ENCODE results near the gene HSD17B13.
"Not testable (repeated sequence)": the region's sequence is repeated elsewhere in the genome, so short reads cannot be mapped to it uniquely, and the experiment has no call there.

The HSD17B13 gene

GRCh38 chr4:87342872-87343271 is 20.2 kb upstream of the HSD17B13 start:
- DNase-seq (ENCODE audit: insufficient read length): no peak
- no peak for TF ChIP-seq TAF1 (IDR thresholded peaks at IDR 0.05; ENCODE audit: borderline replicate concordance, low read depth, low read length)
- no peak for TF ChIP-seq POLR2A (IDR thresholded peaks at IDR 0.05; ENCODE audit: low read depth, low read length)
- no peak for TF ChIP-seq POLR2AphosphoS5 (IDR thresholded peaks at IDR 0.05; ENCODE audit: low read depth, low read length)
- no peak for FAIRE-seq

- DNase-seq (ENCODE audit: insufficient read length); FAIRE-seq: not testable (repeated sequence)
Observed at GRCh38 chr4:87341954-87342635, 19.4 kb upstream of the HSD17B13 start.

GRCh38 chr4:87339440-87339839 is 16.8 kb upstream of the HSD17B13 start:
- no peak for DNase-seq (ENCODE audit: insufficient read length)
- TF ChIP-seq POLR2AphosphoS5 (IDR thresholded peaks at IDR 0.05; ENCODE audit: low read depth, low read length): no peak
- no peak for TF ChIP-seq POLR2A (IDR thresholded peaks at IDR 0.05; ENCODE audit: low read depth, low read length)
- no peak for TF ChIP-seq TAF1 (IDR thresholded peaks at IDR 0.05; ENCODE audit: borderline replicate concordance, low read depth, low read length)

DNA sequence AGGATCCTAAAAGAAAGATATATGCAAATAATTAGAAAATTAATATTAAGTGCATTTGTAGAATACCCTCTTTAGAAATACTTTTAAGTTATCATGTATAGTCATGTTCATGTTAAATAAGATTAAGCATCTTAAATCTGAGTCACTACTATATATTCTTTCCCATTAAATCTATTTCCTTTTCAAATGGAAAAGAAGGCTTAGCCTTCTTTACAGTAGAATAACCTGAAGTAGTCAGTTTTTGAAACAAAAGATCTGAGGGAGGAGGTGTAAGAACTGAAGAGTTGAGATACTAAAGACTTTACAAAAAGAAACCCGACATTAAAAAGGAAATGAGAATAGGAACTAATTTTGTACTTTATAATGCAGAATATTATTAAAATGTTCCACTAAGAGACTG is 14.7 kb upstream of the HSD17B13 start:
- FAIRE-seq (no peak), DNase-seq (ENCODE audit: insufficient read length) (no peak)
- TF ChIP-seq POLR2AphosphoS5 (IDR thresholded peaks at IDR 0.05; ENCODE audit: low read depth, low read length) (no peak), POLR2A (IDR thresholded peaks at IDR 0.05; ENCODE audit: low read depth, low read length) (no peak), TAF1 (IDR thresholded peaks at IDR 0.05; ENCODE audit: borderline replicate concordance, low read depth, low read length) (no peak)

More at GRCh38 chr4:87339440-87339839, 16.8 kb upstream of the HSD17B13 start:
- no peak for FAIRE-seq

GRCh38 chr4:87333267-87333666 is 10.6 kb upstream of the HSD17B13 start:
- no peak for TF ChIP-seq POLR2A (IDR thresholded peaks at IDR 0.05; ENCODE audit: low read depth, low read length)
- no peak for DNase-seq (ENCODE audit: insufficient read length)
- FAIRE-seq: no peak

DNA sequence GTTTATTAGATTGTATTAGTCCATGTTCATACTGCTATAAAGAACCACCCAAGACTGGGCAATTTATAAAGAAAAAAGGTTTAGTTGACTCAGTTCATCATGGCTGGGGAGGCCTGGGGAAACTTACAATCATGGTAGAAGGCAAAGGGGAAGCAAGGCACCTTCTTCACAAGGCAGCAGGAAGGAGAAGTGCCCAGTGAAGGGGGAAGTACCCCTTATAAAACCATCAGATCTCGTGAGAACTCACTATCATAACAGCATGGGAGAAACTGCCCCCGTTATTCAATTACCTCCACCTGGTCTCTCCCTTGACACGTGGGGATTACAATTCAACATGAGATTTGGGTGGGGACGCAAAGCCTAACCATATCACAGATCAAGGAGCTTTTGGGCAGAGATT is 8.1 kb upstream of the HSD17B13 start:
- FAIRE-seq (no peak), DNase-seq (ENCODE audit: insufficient read length) (no peak)
- TF ChIP-seq TAF1 (IDR thresholded peaks at IDR 0.05; ENCODE audit: borderline replicate concordance, low read depth, low read length) (no peak), POLR2A (IDR thresholded peaks at IDR 0.05; ENCODE audit: low read depth, low read length) (no peak), POLR2AphosphoS5 (IDR thresholded peaks at IDR 0.05; ENCODE audit: low read depth, low read length) (no peak)

DNA sequence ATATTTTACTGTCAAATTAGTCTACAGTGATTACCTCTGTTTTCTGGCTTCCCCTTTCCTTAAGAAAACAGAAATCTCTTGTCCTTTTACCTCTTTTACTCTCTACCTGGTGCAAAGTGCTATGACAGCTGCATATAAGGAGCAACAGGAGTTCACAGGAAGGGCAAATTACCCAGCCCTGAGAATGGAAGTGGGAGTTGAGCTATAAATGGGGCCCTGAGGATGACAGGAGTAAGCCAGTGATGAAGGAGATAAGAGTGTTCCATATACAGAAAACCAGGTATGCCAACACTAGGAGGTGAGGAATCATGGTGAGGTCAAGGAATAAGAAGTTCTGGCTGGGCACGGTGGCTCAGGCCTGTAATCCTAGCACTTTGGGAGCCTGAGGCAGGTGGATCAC is 4.5 kb upstream of the HSD17B13 start:
- DNase-seq (ENCODE audit: insufficient read length) (no peak), FAIRE-seq (no peak)
- no peak for TF ChIP-seq TAF1 (IDR thresholded peaks at IDR 0.05; ENCODE audit: borderline replicate concordance, low read depth, low read length)
- TF ChIP-seq POLR2AphosphoS5 (IDR thresholded peaks at IDR 0.05; ENCODE audit: low read depth, low read length): no peak
- no peak for TF ChIP-seq POLR2A (IDR thresholded peaks at IDR 0.05; ENCODE audit: low read depth, low read length)

DNA sequence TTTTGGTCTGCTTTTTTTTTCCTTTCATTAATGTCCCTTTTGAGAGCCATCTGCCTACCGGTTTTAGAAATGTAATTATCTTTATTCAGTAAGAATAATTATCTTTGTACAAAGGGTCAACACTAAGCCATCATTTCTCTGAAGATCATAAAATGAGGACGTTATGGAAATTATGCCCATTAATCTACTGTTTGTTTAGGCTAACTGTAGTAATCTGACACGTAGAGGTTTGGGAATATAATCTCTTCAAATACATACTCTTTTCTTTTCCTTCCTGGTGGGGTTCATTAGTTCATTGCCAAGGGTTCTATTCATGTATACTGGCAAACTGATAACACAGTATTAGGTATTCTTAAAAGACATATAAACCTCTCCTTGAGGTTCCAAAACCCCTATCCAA is 3.8 kb upstream of the HSD17B13 start:
- TF ChIP-seq POLR2AphosphoS5 (IDR thresholded peaks at IDR 0.05; ENCODE audit: low read depth, low read length) (no peak), TAF1 (IDR thresholded peaks at IDR 0.05; ENCODE audit: borderline replicate concordance, low read depth, low read length) (no peak), POLR2A (IDR thresholded peaks at IDR 0.05; ENCODE audit: low read depth, low read length) (no peak)
- no peak for DNase-seq (ENCODE audit: insufficient read length)
- no peak for FAIRE-seq

- DNase-seq (ENCODE audit: insufficient read length) (no peak), FAIRE-seq (no peak)
- TF ChIP-seq TAF1 (IDR thresholded peaks at IDR 0.05; ENCODE audit: borderline replicate concordance, low read depth, low read length) (no peak), POLR2AphosphoS5 (IDR thresholded peaks at IDR 0.05; ENCODE audit: low read depth, low read length) (no peak), POLR2A (IDR thresholded peaks at IDR 0.05; ENCODE audit: low read depth, low read length) (no peak)
Observed at GRCh38 chr4:87321888-87322287, 794 bp downstream of the HSD17B13 start.

DNA sequence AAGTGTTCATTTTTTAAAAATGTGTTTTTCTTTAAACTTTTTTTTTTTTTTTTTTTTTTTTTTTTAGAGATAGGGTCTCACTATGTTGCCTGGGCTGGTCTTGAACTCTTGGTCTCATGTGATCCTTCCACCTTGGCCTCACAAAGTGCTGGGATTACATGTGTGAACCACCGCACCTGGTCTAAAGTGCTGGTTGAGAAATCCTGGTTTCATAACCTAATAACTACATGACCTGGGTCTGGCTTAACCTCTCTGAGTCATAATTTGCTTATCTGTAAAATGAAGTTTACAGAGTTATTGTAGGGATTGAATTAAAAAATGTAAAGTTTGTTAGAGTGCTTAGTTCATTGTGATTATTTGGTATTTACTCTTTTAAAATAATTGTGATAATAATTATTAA is 5.2 kb downstream of the HSD17B13 start:
- no peak for FAIRE-seq
- TF ChIP-seq POLR2AphosphoS5 (IDR thresholded peaks at IDR 0.05; ENCODE audit: low read depth, low read length): no peak
- TF ChIP-seq POLR2A (IDR thresholded peaks at IDR 0.05; ENCODE audit: low read depth, low read length): no peak
- no peak for TF ChIP-seq TAF1 (IDR thresholded peaks at IDR 0.05; ENCODE audit: borderline replicate concordance, low read depth, low read length)
- no peak for DNase-seq (ENCODE audit: insufficient read length)

GRCh38 chr4:87316961-87317360 is 5.7 kb downstream of the HSD17B13 start:
- FAIRE-seq (no peak), DNase-seq (ENCODE audit: insufficient read length) (no peak)
- TF ChIP-seq POLR2AphosphoS5 (IDR thresholded peaks at IDR 0.05; ENCODE audit: low read depth, low read length) (no peak), POLR2A (IDR thresholded peaks at IDR 0.05; ENCODE audit: low read depth, low read length) (no peak), TAF1 (IDR thresholded peaks at IDR 0.05; ENCODE audit: borderline replicate concordance, low read depth, low read length) (no peak)

- not testable (repeated sequence) for DNase-seq (ENCODE audit: insufficient read length); FAIRE-seq
Observed at GRCh38 chr4:87315000-87315399, 7.7 kb downstream of the HSD17B13 start.

GRCh38 chr4:87313756-87314155 is 8.9 kb downstream of the HSD17B13 start:
- FAIRE-seq: no peak
- TF ChIP-seq POLR2A (IDR thresholded peaks at IDR 0.05; ENCODE audit: low read depth, low read length): no peak
- TF ChIP-seq TAF1 (IDR thresholded peaks at IDR 0.05; ENCODE audit: borderline replicate concordance, low read depth, low read length): no peak
- no peak for TF ChIP-seq POLR2AphosphoS5 (IDR thresholded peaks at IDR 0.05; ENCODE audit: low read depth, low read length)

More at GRCh38 chr4:87313756-87314155, 8.9 kb downstream of the HSD17B13 start:
- DNase-seq (ENCODE audit: insufficient read length): no peak

Data from GM12892 (cell line).